PC-9 (cell line): Measurements from ENCODE around the gene CPAMD8. TPM values are rescaled to one million over a fixed set of nuclear protein-coding genes. Genes with fewer than 3 reads are reported as not detected.

Experiments
- BruUV-seq: library from RNA; stranded (reverse); fragments of 400-500 nt; replicated peaks from 2 replicates; lab custom pipeline; 2021; lab: Mats Ljungman, UMichigan
- CTCF ChIA-PET: fragments of 300-600 bp; sonication (Branson Sonifier 250); formaldehyde crosslinking; loops from one replicate; lab custom pipeline; 2022; ENCODE audit warnings: antibody characterized with exemption; lab: Charles Lee
- POLR2A ChIA-PET: fragments of 300-600 bp; sonication (Branson Sonifier 250); formaldehyde crosslinking; loops from one replicate; lab custom pipeline; 2022; ENCODE audit warnings: antibody characterized with exemption; ENCODE audit not compliant: unreplicated experiment; lab: Charles Lee
- DNase-seq, 2 experiments: peaks; one replicate each; pipeline versions ENCODE4 v3.0.0 to v3.0.0-alpha.2; 2015 to 2022; ENCODE audit warnings: mixed read lengths in 1 of 2
- H2AFZ ChIP-seq: fragments of 200-600 bp; sonication (generic); 2 replicates; pipeline ENCODE4 v1.8.1; 2017; ENCODE audit warnings: antibody characterized with exemption
- H3F3A ChIP-seq: fragments of 200-600 bp; sonication (generic); 2 replicates; pipeline ENCODE4 v1.8.1; 2017; ENCODE audit warnings: antibody characterized with exemption, mild to moderate bottlenecking, low read depth; ENCODE audit not compliant: insufficient read depth
- H3K27ac ChIP-seq: fragments of 200-600 bp; sonication (generic); 2 replicates; pipeline ENCODE4 v1.6.1; 2016; ENCODE audit warnings: mixed run types
- H3K27me3 ChIP-seq: fragments of 200-600 bp; sonication (generic); 2 replicates; pipeline ENCODE4 v1.6.1; 2016; ENCODE audit warnings: low read depth, mixed run types; ENCODE audit not compliant: insufficient read depth
- H3K36me3 ChIP-seq: fragments of 200-600 bp; sonication (generic); 2 replicates; pipeline ENCODE4 v1.6.1; 2016; ENCODE audit warnings: low read depth, mixed run types
- H3K4me1 ChIP-seq: fragments of 200-600 bp; sonication (generic); replicated peaks from 2 replicates; pipeline ENCODE4 v1.6.1; 2016; ENCODE audit warnings: mixed run types; ENCODE audit not compliant: insufficient read depth
- H3K4me2 ChIP-seq: fragments of 200-600 bp; sonication (generic); 2 replicates; pipeline ENCODE4 v1.6.1; 2017; ENCODE audit warnings: mixed run types
- H3K4me3 ChIP-seq: fragments of 200-600 bp; sonication (generic); 2 replicates; pipeline ENCODE4 v1.6.1; 2016; ENCODE audit warnings: mixed run types
- H3K79me2 ChIP-seq: fragments of 200-600 bp; sonication (generic); 2 replicates; pipeline ENCODE4 v1.6.1; 2017; ENCODE audit warnings: low read depth, mixed run types
- H3K9me2 ChIP-seq: fragments of 200-600 bp; sonication (generic); 2 replicates; pipeline ENCODE4 v1.8.1; 2017; ENCODE audit warnings: mild to moderate bottlenecking; ENCODE audit not compliant: insufficient read depth
- H3K9me3 ChIP-seq: fragments of 200-600 bp; sonication (generic); 2 replicates; pipeline ENCODE4 v1.8.1; 2016; ENCODE audit warnings: low read depth; ENCODE audit not compliant: insufficient read depth
- H4K20me1 ChIP-seq: fragments of 200-600 bp; sonication (generic); 2 replicates; pipeline ENCODE4 v1.8.1; 2017; ENCODE audit not compliant: insufficient read depth
- CTCF ChIP-seq: fragments of 200-600 bp; sonication (generic); conservative IDR thresholded peaks from 2 replicates; pipeline ENCODE4 v1.6.1; 2017; ENCODE audit warnings: mixed run types, antibody characterized with exemption, mild to moderate bottlenecking, moderate library complexity
- EZH2 ChIP-seq: fragments of 200-600 bp; sonication (generic); IDR thresholded peaks from 2 replicates; pipeline ENCODE4 v1.8.0; 2017; ENCODE audit warnings: antibody characterized with exemption, low read depth
- intact Hi-C: fragments of 100-400 bp; cut with micrococcal nuclease; formaldehyde crosslinking; loops from one replicate; pipeline ENCODE4 v1.10.0; 2022; ENCODE audit not compliant: unreplicated experiment
- total RNA-seq: library from RNA; stranded (reverse); gene quantifications from 2 replicates; pipeline ENCODE4 v1.2.3, GENCODE V29; 2021

CPAMD8 gene
- total RNA-seq, 1 experiment from 2014 or later = 25.8 TPM

DNA sequence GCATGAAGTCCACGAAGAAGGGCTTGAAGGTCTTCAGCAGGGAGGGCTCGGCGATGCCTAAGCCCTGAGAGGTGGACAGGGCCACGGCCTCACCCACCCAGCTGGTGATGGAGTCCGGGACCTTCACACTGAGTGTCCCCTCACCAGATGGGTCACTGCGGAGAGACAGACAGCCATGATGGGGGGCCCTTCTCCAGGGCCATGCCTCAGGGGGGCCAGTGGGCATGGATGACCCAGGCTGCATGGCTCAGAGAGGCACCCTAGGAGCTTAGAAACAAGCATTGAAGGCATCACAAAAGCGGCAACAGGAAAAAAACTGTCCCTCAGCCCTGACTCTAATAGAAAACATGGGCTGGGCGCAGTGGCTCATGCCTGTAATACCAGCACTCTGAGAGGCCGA is 74.6 kb downstream of the CPAMD8 start:
- H4K20me1 ChIP-seq = no peaks in the 10 kb centered on the region
- H2AFZ ChIP-seq = no peak overlapping the region
- H3K4me1 ChIP-seq = peaks cover 13% of the 10 kb centered on the region

GRCh38 chr19:16951529-16951928 is 75.1 kb downstream of the CPAMD8 start:
- DNase-seq = no peak
- Histone ChIP-seq H3K4me2 (no peak overlapping the region), H3K4me1 (peaks cover 7% of the 10 kb centered on the region), H2AFZ (no peak overlapping the region), H3K79me2 (no peaks in the 10 kb centered on the region), H4K20me1 (no peaks in the 10 kb centered on the region), H3K9me3 (no peaks in the 10 kb centered on the region), H3K9me2 (no peaks in the 10 kb centered on the region), H3F3A (peaks cover 13% of the 10 kb centered on the region; the same call in 1 of the 2 replicates), H3K4me3 (no peak overlapping the region), H3K36me3 (no peaks in the 10 kb centered on the region), H3K27me3 (no peaks in the 10 kb centered on the region), H3K27ac (no peak overlapping the region)
- TF ChIP-seq CTCF (no peak), EZH2 (no peak)
- intact Hi-C loops = no loop called here
- BruUV-seq = no TSS peak
- ChIA-PET POLR2A (no interaction called here), CTCF (no interaction called here)

More for the DNA sequence above, 74.6 kb downstream of the CPAMD8 start:
- Histone ChIP-seq H3F3A (peaks cover 13% of the 10 kb centered on the region; the same call in 1 of the 2 replicates), H3K27me3 (no peaks in the 10 kb centered on the region), H3K27ac (no peak overlapping the region), H3K9me2 (no peaks in the 10 kb centered on the region), H3K79me2 (no peaks in the 10 kb centered on the region), H3K36me3 (no peaks in the 10 kb centered on the region), H3K4me3 (no peak overlapping the region), H3K4me2 (no peak overlapping the region), H3K9me3 (no peaks in the 10 kb centered on the region)
- POLR2A ChIA-PET = no interaction called here
- intact Hi-C loops = no loop called here
- no peak for DNase-seq
- no peak for TF ChIP-seq CTCF
- TF ChIP-seq EZH2 = no peak
- CTCF ChIA-PET = no interaction called here
- BruUV-seq = no TSS peak

DNA sequence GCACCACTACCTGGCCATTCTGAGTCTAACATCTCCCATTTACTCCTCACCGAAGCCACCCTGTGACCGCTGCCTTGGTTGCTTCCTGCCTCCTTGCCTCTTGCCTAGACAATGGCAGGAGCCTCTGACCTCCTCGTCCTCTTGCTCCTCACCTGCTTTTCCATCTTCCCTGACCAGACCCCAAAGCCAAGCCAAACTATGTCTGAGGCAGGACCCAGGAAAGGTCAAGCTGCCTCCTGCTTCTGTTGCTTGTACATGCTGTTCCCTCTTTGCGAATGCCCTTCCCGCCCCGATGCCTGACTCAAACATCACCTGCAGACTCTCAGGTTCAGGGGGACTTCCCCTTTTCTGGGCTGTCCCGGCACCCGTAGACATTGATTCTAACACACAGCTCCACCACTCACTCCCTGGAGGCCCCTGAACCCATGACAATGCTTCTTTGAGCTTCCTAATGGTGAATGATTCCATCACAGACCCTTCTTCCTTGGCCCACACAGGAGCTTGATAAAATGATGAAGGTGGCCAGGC is 77.0 kb downstream of the CPAMD8 start:
- H3K9me2 ChIP-seq = no peaks in the 10 kb centered on the region
- TF ChIP-seq EZH2 (no peak), CTCF (no peak)
- H3K79me2 ChIP-seq = no peaks in the 10 kb centered on the region
- DNase-seq = no peak
- no peak overlapping the region for H3K4me2 ChIP-seq
- no peaks in the 10 kb centered on the region for H3K27me3 ChIP-seq
- BruUV-seq = no TSS peak
- no peaks in the 10 kb centered on the region for H4K20me1 ChIP-seq
- ChIA-PET CTCF (no interaction called here), POLR2A (no interaction called here)
- H3F3A ChIP-seq = peaks cover 19% of the 10 kb centered on the region; the same call in 1 of the 2 replicates
- H2AFZ ChIP-seq = no peak overlapping the region
- H3K4me1 ChIP-seq = no peaks in the 10 kb centered on the region
- H3K27ac ChIP-seq = no peak overlapping the region
- H3K9me3 ChIP-seq = no peaks in the 10 kb centered on the region
- intact Hi-C loops = no loop called here
- H3K4me3 ChIP-seq = no peak overlapping the region
- no peaks in the 10 kb centered on the region for H3K36me3 ChIP-seq
